ENCODE measurements around the gene YIPF4.
"Not testable (repeated sequence)": the region's sequence is repeated elsewhere in the genome, so short reads cannot be mapped to it uniquely, and the experiment has no call there.

Gene YIPF4

GRCh38 chr2:32364290-32364689, 86.6 kb downstream of the YIPF4 start:
- in situ Hi-C loops (cut with MboI; ENCODE audit: low sequenced_read_pairs), result not testable (repeated sequence)

DNA sequence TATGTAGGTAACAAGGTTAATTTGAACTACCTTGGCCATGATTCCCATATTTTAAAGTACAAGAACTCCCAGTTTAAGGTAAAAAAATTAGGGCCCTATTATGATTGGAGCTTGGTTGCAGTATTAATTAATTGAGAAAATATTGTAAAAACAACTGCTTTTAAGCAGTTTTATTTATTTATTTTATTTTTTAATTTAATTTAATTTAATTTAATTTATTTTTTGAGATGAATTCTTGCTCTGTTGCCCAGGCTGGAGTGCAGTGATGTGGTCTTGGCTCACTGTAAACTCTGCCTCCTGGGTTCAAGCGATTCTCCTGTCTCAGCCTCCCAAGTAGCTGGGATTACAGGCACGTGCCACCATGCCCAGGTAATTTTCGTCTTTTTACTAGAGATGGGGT, 88.0 kb downstream of the YIPF4 start:
- in situ Hi-C loops (cut with MboI; ENCODE audit: low sequenced_read_pairs), result not testable (repeated sequence)
